ENCODE measurements around the gene UGT1A10. TPM values are rescaled to one million over a fixed set of nuclear protein-coding genes. Genes with fewer than 3 reads are reported as not detected.

UGT1A10 gene
- total and polyA plus RNA-seq, 12 donors, result not detected

DNA sequence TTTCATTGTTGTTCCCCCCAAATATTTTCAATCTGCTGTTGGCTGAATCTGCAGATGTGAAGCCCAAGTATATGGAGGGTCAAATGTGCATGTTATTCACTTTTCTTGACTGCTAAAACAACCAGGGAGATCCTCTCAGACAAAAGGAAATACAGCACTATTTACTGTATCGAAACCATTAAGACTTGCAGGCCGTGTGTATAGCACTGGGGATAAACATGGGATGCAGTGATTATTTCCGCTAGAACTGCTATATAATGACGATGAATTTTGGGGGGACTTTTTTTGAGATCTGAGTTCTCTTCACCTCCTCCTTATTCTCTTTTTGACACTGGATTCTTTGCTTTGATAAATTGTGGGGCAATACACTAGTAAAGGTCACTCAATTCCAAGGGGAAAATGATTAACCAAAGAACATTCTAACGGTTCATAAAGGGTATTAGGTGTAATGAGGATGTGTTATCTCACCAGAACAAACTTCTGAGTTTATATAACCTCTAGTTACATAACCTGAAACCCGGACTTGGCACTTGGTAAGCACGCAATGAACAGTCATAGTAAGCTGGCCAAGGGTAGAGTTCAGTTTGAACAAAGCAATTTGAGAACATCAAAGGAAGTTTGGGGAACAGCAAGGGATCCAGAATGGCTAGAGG is 120.3 kb downstream of the UGT1A10 start:
- Histone ChIP-seq H3K27me3 (peaks cover 0 to 6% (median 0%) of the 10 kb centered on the region in 7 donors), H3K4me3 (no peak overlapping the region), H3K27ac (no peak overlapping the region), H3K9me3 (no peaks in the 10 kb centered on the region), H3K4me1 (no peaks in the 10 kb centered on the region), H3K36me3 (no peaks in the 10 kb centered on the region)
- intact Hi-C loops (cut with DNase I), result no loop called here
- DNase-seq, result no peak
- TF ChIP-seq, protein P1, sequence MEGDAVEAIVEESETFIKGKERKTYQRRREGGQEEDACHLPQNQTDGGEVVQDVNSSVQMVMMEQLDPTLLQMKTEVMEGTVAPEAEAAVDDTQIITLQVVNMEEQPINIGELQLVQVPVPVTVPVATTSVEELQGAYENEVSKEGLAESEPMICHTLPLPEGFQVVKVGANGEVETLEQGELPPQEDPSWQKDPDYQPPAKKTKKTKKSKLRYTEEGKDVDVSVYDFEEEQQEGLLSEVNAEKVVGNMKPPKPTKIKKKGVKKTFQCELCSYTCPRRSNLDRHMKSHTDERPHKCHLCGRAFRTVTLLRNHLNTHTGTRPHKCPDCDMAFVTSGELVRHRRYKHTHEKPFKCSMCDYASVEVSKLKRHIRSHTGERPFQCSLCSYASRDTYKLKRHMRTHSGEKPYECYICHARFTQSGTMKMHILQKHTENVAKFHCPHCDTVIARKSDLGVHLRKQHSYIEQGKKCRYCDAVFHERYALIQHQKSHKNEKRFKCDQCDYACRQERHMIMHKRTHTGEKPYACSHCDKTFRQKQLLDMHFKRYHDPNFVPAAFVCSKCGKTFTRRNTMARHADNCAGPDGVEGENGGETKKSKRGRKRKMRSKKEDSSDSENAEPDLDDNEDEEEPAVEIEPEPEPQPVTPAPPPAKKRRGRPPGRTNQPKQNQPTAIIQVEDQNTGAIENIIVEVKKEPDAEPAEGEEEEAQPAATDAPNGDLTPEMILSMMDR (IDR thresholded peaks at IDR 0.05), result no peak
- WGBS, 2 donors, result 81 to 86% methylated on average over 7 of the region's 7 CpGs
- no peak for ATAC-seq

DNA sequence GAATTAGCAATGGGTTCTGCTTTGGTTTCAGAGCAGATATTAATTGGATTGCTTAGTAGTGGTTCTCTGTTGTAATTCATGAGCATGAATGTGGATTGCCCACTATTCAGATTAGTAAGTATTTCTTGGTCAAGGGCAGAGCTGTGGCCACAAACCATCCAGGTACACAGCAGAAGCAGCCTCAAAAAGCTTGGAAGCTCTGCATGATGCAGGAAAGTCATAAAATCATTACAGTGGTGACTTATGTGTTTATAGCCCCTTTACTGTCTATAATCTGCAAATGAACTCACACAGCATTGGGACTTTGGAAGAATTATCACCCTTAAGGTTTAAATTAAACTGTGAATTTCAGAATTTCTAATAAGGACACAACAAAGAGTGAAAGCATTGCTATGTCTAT is 121.9 kb downstream of the UGT1A10 start:
- Histone ChIP-seq H3K4me3 (no peak overlapping the region), H3K27ac (no peak overlapping the region), H3K4me1 (no peaks in the 10 kb centered on the region), H3K9me3 (no peaks in the 10 kb centered on the region), H3K36me3 (no peaks in the 10 kb centered on the region), H3K27me3 (peaks cover 0 to 10% (median 0%) of the 10 kb centered on the region in 7 donors)
- TF ChIP-seq, protein P1 (IDR thresholded peaks at IDR 0.05), result no peak
- DNase-seq, result no peak
- ATAC-seq, result no peak
- intact Hi-C loops (cut with DNase I), result no loop called here

DNA sequence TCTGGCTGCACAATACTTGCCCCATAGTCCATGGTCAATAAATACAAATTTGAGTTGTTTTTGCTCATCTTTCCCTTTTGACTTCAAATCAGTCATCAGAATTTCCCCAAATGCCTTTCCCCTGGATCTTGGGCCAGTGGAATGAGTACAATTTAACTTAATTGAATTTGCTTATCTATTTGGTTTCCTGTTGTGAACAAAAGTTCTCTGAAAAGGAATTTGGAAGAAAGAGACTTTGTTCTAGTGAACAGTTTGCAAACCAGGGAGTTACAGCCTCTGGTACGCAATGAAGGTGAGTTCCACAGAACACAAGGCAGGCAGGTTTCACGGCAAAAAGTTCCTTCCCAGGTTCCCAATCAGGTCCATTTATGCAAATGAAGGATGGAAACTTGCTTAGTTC is 122.6 kb downstream of the UGT1A10 start:
- no peak for DNase-seq
- 80 to 81% methylated on average over 2 of the region's 2 CpGs for WGBS, 2 donors
- Histone ChIP-seq H3K36me3 (no peaks in the 10 kb centered on the region), H3K27ac (no peak overlapping the region), H3K4me1 (no peaks in the 10 kb centered on the region), H3K4me3 (no peak overlapping the region), H3K27me3 (peaks cover 0 to 9% (median 0%) of the 10 kb centered on the region in 7 donors), H3K9me3 (no peaks in the 10 kb centered on the region)
- intact Hi-C loops (cut with DNase I), result no loop called here
- ATAC-seq, result no peak
- TF ChIP-seq, protein P1 (IDR thresholded peaks at IDR 0.05), result no peak

DNA sequence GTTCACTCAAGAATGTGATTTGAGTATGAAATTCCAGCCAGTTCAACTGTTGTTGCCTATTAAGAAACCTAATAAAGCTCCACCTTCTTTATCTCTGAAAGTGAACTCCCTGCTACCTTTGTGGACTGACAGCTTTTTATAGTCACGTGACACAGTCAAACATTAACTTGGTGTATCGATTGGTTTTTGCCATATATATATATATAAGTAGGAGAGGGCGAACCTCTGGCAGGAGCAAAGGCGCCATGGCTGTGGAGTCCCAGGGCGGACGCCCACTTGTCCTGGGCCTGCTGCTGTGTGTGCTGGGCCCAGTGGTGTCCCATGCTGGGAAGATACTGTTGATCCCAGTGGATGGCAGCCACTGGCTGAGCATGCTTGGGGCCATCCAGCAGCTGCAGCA is 123.8 kb downstream of the UGT1A10 start, which contains the start of gene UGT1A1:
Gene UGT1A1, plus strand, starts transcription at position 228 of the 400 bp plus-strand sequence. Its CDS starts 18 bp downstream, at position 246.
- intact Hi-C loops (cut with DNase I), result no loop called here

More for the DNA sequence above, 123.8 kb downstream of the UGT1A10 start, which contains the start of gene UGT1A1:
- no peaks in the 10 kb centered on the region for H3K9me3 ChIP-seq
- H3K36me3 ChIP-seq, result no peaks in the 10 kb centered on the region
- DNase-seq (no peak), ATAC-seq (no peak)
- H3K4me3 ChIP-seq, result no peak within 1 kb of the TSS
- TF ChIP-seq, protein P1 (IDR thresholded peaks at IDR 0.05), result no peak
- peaks cover 0 to 19% (median 3%) of the 10 kb centered on the region in 7 donors for H3K27me3 ChIP-seq
- WGBS, 2 donors, result 90 to 91% methylated on average over 6 of the region's 6 CpGs
- no peak within 1 kb of the TSS for H3K27ac ChIP-seq
- no peaks in the 10 kb centered on the region for H3K4me1 ChIP-seq
